Astrocyte (in vitro differentiated cells and primary cell): ENCODE measurements around the gene EFS. TPM values are rescaled to one million over a fixed set of nuclear protein-coding genes. Genes with fewer than 3 reads are reported as not detected.

Experiments
- DNase-seq: peaks from one replicate; pipeline ENCODE4 v3.0.0-alpha.2; 2010; ENCODE audit warnings: low read depth
- FAIRE-seq: peaks from 2 replicates; lab custom pipeline; 2011; peaks lifted over from hg19 to GRCh38; lab: Jason Lieb, UNC
- H2AFZ ChIP-seq: 2 replicates; pipeline ENCODE4 v1.6.0; 2012; ENCODE audit warnings: low read depth, low read length, inconsistent platforms
- H3K27ac ChIP-seq: 2 replicates; pipeline ENCODE4 v1.5.1; 2011; ENCODE audit warnings: low read depth, low read length, inconsistent platforms
- H3K27me3 ChIP-seq: 2 replicates; pipeline ENCODE4 v1.6.0; 2011; ENCODE audit warnings: low read length, inconsistent platforms; ENCODE audit not compliant: insufficient read depth
- H3K36me3 ChIP-seq: 2 replicates; pipeline ENCODE4 v1.5.1; 2011; ENCODE audit warnings: low read length, inconsistent platforms; ENCODE audit not compliant: insufficient read depth
- H3K4me1 ChIP-seq: 2 replicates; pipeline ENCODE4 v1.5.1; 2011; ENCODE audit warnings: low read length, inconsistent platforms; ENCODE audit not compliant: insufficient read depth
- H3K4me2 ChIP-seq: 2 replicates; pipeline ENCODE4 v1.6.0; 2012; ENCODE audit warnings: low read length, inconsistent platforms
- H3K4me3 ChIP-seq: 2 replicates; pipeline ENCODE4 v1.5.1; 2011; ENCODE audit warnings: low read depth, mild to moderate bottlenecking, low read length, inconsistent platforms; ENCODE audit not compliant: insufficient read depth
- H3K79me2 ChIP-seq: 2 replicates; pipeline ENCODE4 v1.6.0; 2012; ENCODE audit warnings: mild to moderate bottlenecking, low read length, inconsistent platforms; ENCODE audit not compliant: insufficient read depth
- H3K9ac ChIP-seq: 2 replicates; pipeline ENCODE4 v1.6.0; 2012; ENCODE audit warnings: mild to moderate bottlenecking, low read length, inconsistent platforms
- H3K9me3 ChIP-seq: 2 replicates; pipeline ENCODE4 v1.5.1; 2012; ENCODE audit warnings: low read depth, mild to moderate bottlenecking, low read length, inconsistent platforms; ENCODE audit not compliant: insufficient read depth
- H4K20me1 ChIP-seq: 2 replicates; pipeline ENCODE4 v1.6.0; 2012; ENCODE audit warnings: low read length, inconsistent platforms; ENCODE audit not compliant: insufficient read depth
- H3K27ac Mint-ChIP-seq: one replicate; pipeline ENCODE4 v1.8.0; 2021; ENCODE audit warnings: mild to moderate bottlenecking, mixed read lengths; ENCODE audit not compliant: unreplicated experiment
- H3K27me3 Mint-ChIP-seq: one replicate; pipeline ENCODE4 v1.8.0; 2021; ENCODE audit warnings: low read depth, mixed read lengths; ENCODE audit not compliant: unreplicated experiment
- H3K36me3 Mint-ChIP-seq: one replicate; pipeline ENCODE4 v1.8.0; 2021; ENCODE audit warnings: low read depth, mixed read lengths; ENCODE audit not compliant: unreplicated experiment
- H3K4me1 Mint-ChIP-seq: one replicate; pipeline ENCODE4 v1.8.0; 2021; ENCODE audit warnings: low read depth, mixed read lengths; ENCODE audit not compliant: unreplicated experiment
- H3K4me3 Mint-ChIP-seq: one replicate; pipeline ENCODE4 v1.8.0; 2021; ENCODE audit warnings: mild to moderate bottlenecking, moderate library complexity, mixed read lengths; ENCODE audit not compliant: unreplicated experiment
- H3K9me3 Mint-ChIP-seq: one replicate; pipeline ENCODE4 v1.8.0; 2021; ENCODE audit warnings: mild to moderate bottlenecking, mixed read lengths; ENCODE audit not compliant: unreplicated experiment
- CTCF ChIP-seq: IDR thresholded peaks from 2 replicates; pipeline ENCODE4 v1.5.1; 2011; ENCODE audit warnings: low read depth, mild to moderate bottlenecking, inconsistent platforms, low read length, moderate library complexity; ENCODE audit not compliant: insufficient read depth
- EZH2 ChIP-seq: IDR thresholded peaks from 2 replicates; pipeline ENCODE4 v1.6.1; 2012; ENCODE audit warnings: mild to moderate bottlenecking, low read length, inconsistent platforms; ENCODE audit not compliant: insufficient read depth
- total RNA-seq: library from RNA; stranded (reverse); gene quantifications from 2 replicates; pipeline ENCODE4 v1.2.1, GENCODE V29; 2021

EFS gene
- total RNA-seq, 1 donor from 2014 or later: 6.5 TPM

- Histone ChIP-seq H4K20me1 (peaks cover 40% of the 10 kb centered on the region), H3K4me1 (peaks cover 14% of the 10 kb centered on the region), H3K9me3 (no peaks in the 10 kb centered on the region), H2AFZ (no peak overlapping the region), H3K4me2 (no peak overlapping the region), H3K27me3 (no peaks in the 10 kb centered on the region), H3K4me3 (no peak overlapping the region), H3K9ac (no peak overlapping the region), H3K36me3 (peaks cover 20% of the 10 kb centered on the region), H3K79me2 (peaks cover 33% of the 10 kb centered on the region), H3K27ac (no peak overlapping the region)
- Mint-ChIP-seq H3K36me3 (peaks cover 8% of the 10 kb centered on the region), H3K9me3 (no peaks in the 10 kb centered on the region), H3K4me1 (peaks cover 11% of the 10 kb centered on the region), H3K27ac (no peak overlapping the region), H3K4me3 (no peak overlapping the region), H3K27me3 (no peaks in the 10 kb centered on the region)
- no peak for TF ChIP-seq CTCF
- TF ChIP-seq EZH2: no peak
- DNase-seq: no peak
- FAIRE-seq: no peak
Measured at GRCh38 chr14:23324993-23325392, 40.0 kb downstream of the EFS start.

- no peaks in the 10 kb centered on the region for H3K9me3 Mint-ChIP-seq
- Histone ChIP-seq H3K9ac (no peak overlapping the region), H3K4me1 (peaks cover 14% of the 10 kb centered on the region), H3K27me3 (no peaks in the 10 kb centered on the region), H3K79me2 (peaks cover 33% of the 10 kb centered on the region), H3K27ac (no peak overlapping the region), H3K4me3 (no peak overlapping the region), H4K20me1 (peaks cover 40% of the 10 kb centered on the region), H2AFZ (no peak overlapping the region), H3K4me2 (no peak overlapping the region), H3K9me3 (no peaks in the 10 kb centered on the region), H3K36me3 (peaks cover 22% of the 10 kb centered on the region)
- TF ChIP-seq CTCF (no peak), EZH2 (no peak)
- H3K4me3 Mint-ChIP-seq: peak overlapping the region; percentile 13
- H3K27ac Mint-ChIP-seq: peak overlapping the region; percentile 11
- DNase-seq (no peak), FAIRE-seq (no peak)
- peaks cover 12% of the 10 kb centered on the region for H3K36me3 Mint-ChIP-seq
- H3K4me1 Mint-ChIP-seq: peaks cover 11% of the 10 kb centered on the region
- no peaks in the 10 kb centered on the region for H3K27me3 Mint-ChIP-seq
Measured at GRCh38 chr14:23324455-23324846, 40.5 kb downstream of the EFS start.

- Histone ChIP-seq H3K4me1 (peaks cover 14% of the 10 kb centered on the region), H3K79me2 (peaks cover 33% of the 10 kb centered on the region), H3K36me3 (peaks cover 23% of the 10 kb centered on the region), H3K4me2 (peak overlapping the region; percentile 88), H4K20me1 (peaks cover 40% of the 10 kb centered on the region), H3K4me3 (no peak overlapping the region), H3K27ac (no peak overlapping the region), H2AFZ (no peak overlapping the region), H3K9me3 (no peaks in the 10 kb centered on the region), H3K27me3 (no peaks in the 10 kb centered on the region), H3K9ac (no peak overlapping the region)
- FAIRE-seq (no peak), DNase-seq (no peak)
- H3K36me3 Mint-ChIP-seq: peaks cover 12% of the 10 kb centered on the region
- H3K4me1 Mint-ChIP-seq: peaks cover 11% of the 10 kb centered on the region
- H3K27ac Mint-ChIP-seq: peak overlapping the region; percentile 11
- no peaks in the 10 kb centered on the region for H3K9me3 Mint-ChIP-seq
- peak overlapping the region; percentile 88 for H3K4me3 Mint-ChIP-seq
- TF ChIP-seq CTCF (no peak), EZH2 (no peak)
- no peaks in the 10 kb centered on the region for H3K27me3 Mint-ChIP-seq
Measured at GRCh38 chr14:23323838-23324454, 41.0 kb downstream of the EFS start.
